GM21528 (cell line): ENCODE data around the gene AKTIP.

ENCODE experiments used
- ATAC-seq: cut with Tn5 transposase; IDR thresholded peaks from one replicate; pipeline ENCODE4 v1.9.1; 2021; ENCODE audit warnings: mild to moderate bottlenecking, moderate library complexity; ENCODE audit not compliant: unreplicated experiment, low FRiP score

The AKTIP gene

GRCh38 chr16:53484542-53484941 is 18.5 kb downstream of the AKTIP start:
- no peak for ATAC-seq

GRCh38 chr16:53482123-53482522 is 20.9 kb downstream of the AKTIP start:
- no peak for ATAC-seq

- no peak for ATAC-seq
Observed at GRCh38 chr16:53480394-53480793, 22.6 kb downstream of the AKTIP start.

GRCh38 chr16:53478965-53479364 is 24.0 kb downstream of the AKTIP start:
- no peak for ATAC-seq

- no peak for ATAC-seq
Observed at GRCh38 chr16:53476867-53477266, 26.1 kb downstream of the AKTIP start.

- no peak for ATAC-seq
Observed at GRCh38 chr16:53465606-53466280, 37.3 kb downstream of the AKTIP start.

- ATAC-seq: no peak
Observed at GRCh38 chr16:53458635-53459034, 44.4 kb downstream of the AKTIP start.

GRCh38 chr16:53457670-53458069 is 45.3 kb downstream of the AKTIP start:
- peak; percentile 100 for ATAC-seq

GRCh38 chr16:53456625-53457024 is 46.4 kb downstream of the AKTIP start:
- ATAC-seq: no peak

- no peak for ATAC-seq
Observed at GRCh38 chr16:53453928-53454327, 49.1 kb downstream of the AKTIP start.

GRCh38 chr16:53449816-53450517 is 53.0 kb downstream of the AKTIP start:
- ATAC-seq: no peak

GRCh38 chr16:53446090-53446489 is 56.9 kb downstream of the AKTIP start:
- no peak for ATAC-seq

GRCh38 chr16:53445534-53445933 is 57.5 kb downstream of the AKTIP start:
- no peak for ATAC-seq
